Smooth muscle cell (in vitro differentiated cells): ENCODE results near the gene YEATS2. TPM values are rescaled to one million over a fixed set of nuclear protein-coding genes. Genes with fewer than 3 reads are reported as not detected.
"Not testable (repeated sequence)": the region's sequence is repeated elsewhere in the genome, so short reads cannot be mapped to it uniquely, and the experiment has no call there.

Source experiments
- DNase-seq: peaks from one replicate; lab custom pipeline; 2025; ENCODE audit not compliant: unreplicated experiment; lab: John Stamatoyannopoulos, UW
- H2AFZ ChIP-seq: fragments of 200-600 bp; sonication (generic); 2 replicates; pipeline ENCODE4 v1.6.0; 2016; ENCODE audit warnings: antibody characterized with exemption, low read depth, mild to moderate bottlenecking
- H3F3A ChIP-seq: fragments of 200-600 bp; sonication (generic); 2 replicates; pipeline ENCODE4 v1.6.0; 2017; ENCODE audit warnings: antibody characterized with exemption, low read depth
- H3K27ac ChIP-seq: fragments of 200-600 bp; sonication (generic); 2 replicates; pipeline ENCODE4 v1.5.1; 2016; ENCODE audit warnings: low read depth, mild to moderate bottlenecking
- H3K27me3 ChIP-seq: fragments of 200-600 bp; sonication (generic); 2 replicates; pipeline ENCODE4 v1.6.1; 2016; ENCODE audit warnings: low read depth, mild to moderate bottlenecking
- H3K36me3 ChIP-seq: fragments of 200-600 bp; sonication (generic); 2 replicates; pipeline ENCODE4 v1.5.1; 2016; ENCODE audit warnings: low read depth
- H3K4me1 ChIP-seq: fragments of 200-600 bp; sonication (generic); 2 replicates; pipeline ENCODE4 v1.5.1; 2016; ENCODE audit warnings: low read depth
- H3K4me2 ChIP-seq: fragments of 200-600 bp; sonication (generic); 2 replicates; pipeline ENCODE4 v1.6.0; 2016; ENCODE audit warnings: mild to moderate bottlenecking
- H3K4me3 ChIP-seq: fragments of 200-600 bp; sonication (generic); 2 replicates; pipeline ENCODE4 v1.5.1; 2016; ENCODE audit warnings: mild to moderate bottlenecking
- H3K79me2 ChIP-seq: fragments of 200-600 bp; sonication (generic); 2 replicates; pipeline ENCODE4 v1.6.0; 2016; ENCODE audit warnings: low read depth, mild to moderate bottlenecking
- H3K9ac ChIP-seq: fragments of 200-600 bp; sonication (generic); 2 replicates; pipeline ENCODE4 v1.6.0; 2016; ENCODE audit warnings: low read depth
- H3K9me3 ChIP-seq: fragments of 200-600 bp; sonication (generic); replicated peaks from 2 replicates; pipeline ENCODE4 v1.5.1; 2016; ENCODE audit warnings: low read depth
- H4K20me1 ChIP-seq: fragments of 200-600 bp; sonication (generic); 2 replicates; pipeline ENCODE4 v1.6.0; 2016; ENCODE audit warnings: low read depth
- CTCF ChIP-seq: fragments of 200-600 bp; sonication (generic); IDR thresholded peaks from 2 replicates; pipeline ENCODE4 v1.5.1; 2017; ENCODE audit warnings: borderline replicate concordance, mild to moderate bottlenecking, antibody characterized with exemption; ENCODE audit not compliant: insufficient read depth, poor library complexity, severe bottlenecking
- WGBS: methylation state at CpG from one replicate; pipeline ENCODE4 v1.1.7; 2016; ENCODE audit warnings: low lambda C conversion rate; 5-methylcytosine and 5-hydroxymethylcytosine counted together
- polyA plus RNA-seq: library from polyadenylated mRNA; unstranded; fragments of >200 nt; fragmentation: Nextera tagmentation; extraction: Ambion mirVana; gene quantifications from 2 replicates; pipeline ENCODE4 v1.2.1, GENCODE V29; 2016
- total RNA-seq: library from RNA; depleted of rRNA; stranded (reverse); fragments of >200 nt; gene quantifications from 2 replicates; pipeline ENCODE4 v1.2.3, GENCODE V29; 2014

The YEATS2 gene
- total and polyA plus RNA-seq, 2 experiments from 2014 or later = 19.9 to 30.4 TPM

DNA sequence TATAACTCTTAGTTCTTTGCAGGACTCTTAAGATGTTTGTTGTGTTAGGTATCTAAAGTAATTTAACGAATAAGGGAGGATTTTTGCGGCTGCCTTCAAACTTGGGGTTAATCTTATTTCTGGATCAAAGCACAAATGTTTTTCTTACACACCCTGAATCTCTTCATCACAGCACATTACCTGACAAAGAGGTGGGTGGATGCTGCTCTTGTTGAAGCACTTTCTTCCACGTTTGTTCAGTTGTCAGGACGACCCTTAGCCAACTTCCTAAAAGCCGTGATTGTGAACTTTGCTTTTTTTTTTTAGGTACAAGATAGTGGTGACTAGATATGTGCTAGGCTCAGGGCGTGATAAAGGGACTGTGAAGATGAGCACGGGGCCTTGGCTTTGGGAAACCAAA is 36.0 kb downstream of the YEATS2 start:
- Histone ChIP-seq H3F3A (no peaks in the 10 kb centered on the region), H3K36me3 (peaks cover 13% of the 10 kb centered on the region), H3K4me2 (no peak overlapping the region), H3K4me1 (no peaks in the 10 kb centered on the region), H3K4me3 (no peak overlapping the region), H3K9ac (no peak overlapping the region), H4K20me1 (peaks cover 24% of the 10 kb centered on the region), H3K9me3 (no peaks in the 10 kb centered on the region), H3K27me3 (no peaks in the 10 kb centered on the region), H2AFZ (no peak overlapping the region), H3K27ac (no peak overlapping the region), H3K79me2 (peaks cover 4% of the 10 kb centered on the region)
- no peak for DNase-seq
- 95% methylated on average over 7 of the region's 7 CpGs for WGBS
- TF ChIP-seq CTCF = no peak

DNA sequence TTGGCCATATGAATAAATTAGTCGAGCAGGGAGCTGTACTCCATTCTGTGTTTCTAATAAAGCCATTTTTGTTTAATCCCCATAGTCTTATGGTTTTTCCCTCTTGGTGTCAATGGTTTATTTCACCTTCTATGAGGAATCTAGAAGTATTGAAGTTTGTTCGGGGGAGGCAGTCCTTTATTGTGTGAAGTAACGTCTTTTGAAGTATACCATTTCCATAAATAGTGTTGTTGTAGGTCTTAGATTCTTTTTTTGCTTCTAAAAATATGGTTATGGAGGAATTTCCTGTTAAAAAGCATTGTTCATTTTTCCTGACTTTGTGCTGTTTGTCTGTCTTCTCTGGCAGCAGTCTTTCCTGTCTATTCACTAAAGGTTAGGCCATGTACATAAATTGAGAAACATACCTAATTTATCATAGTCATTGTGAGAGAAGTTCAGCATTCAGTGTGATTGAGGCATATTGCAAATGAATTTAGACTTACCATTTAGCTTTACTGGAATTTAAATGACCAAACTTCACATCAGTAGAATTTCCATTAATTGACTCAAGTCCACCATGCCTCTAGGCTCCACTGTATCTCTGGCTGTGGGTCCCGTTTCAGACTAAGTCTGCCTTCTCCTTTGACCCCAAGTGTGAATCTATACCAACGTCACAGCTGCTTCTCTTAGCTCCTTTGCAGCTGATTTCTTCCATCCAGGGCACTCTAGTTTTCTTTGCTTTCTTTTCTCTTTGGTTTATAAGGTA is 37.3 kb downstream of the YEATS2 start:
- H3K4me3 ChIP-seq = no peak overlapping the region
- H3K9ac ChIP-seq = no peak overlapping the region
- no peak for DNase-seq
- H3K36me3 ChIP-seq = peaks cover 10% of the 10 kb centered on the region
- 94% methylated on average over 5 of the region's 5 CpGs for WGBS
- H2AFZ ChIP-seq = no peak overlapping the region
- TF ChIP-seq CTCF = no peak
- no peak overlapping the region for H3K4me2 ChIP-seq
- H3F3A ChIP-seq = no peaks in the 10 kb centered on the region
- no peaks in the 10 kb centered on the region for H3K27me3 ChIP-seq
- no peaks in the 10 kb centered on the region for H3K4me1 ChIP-seq
- H3K27ac ChIP-seq = peak overlapping the region; percentile 12
- H4K20me1 ChIP-seq = peaks cover 24% of the 10 kb centered on the region
- H3K79me2 ChIP-seq = peaks cover 4% of the 10 kb centered on the region
- no peaks in the 10 kb centered on the region for H3K9me3 ChIP-seq

DNA sequence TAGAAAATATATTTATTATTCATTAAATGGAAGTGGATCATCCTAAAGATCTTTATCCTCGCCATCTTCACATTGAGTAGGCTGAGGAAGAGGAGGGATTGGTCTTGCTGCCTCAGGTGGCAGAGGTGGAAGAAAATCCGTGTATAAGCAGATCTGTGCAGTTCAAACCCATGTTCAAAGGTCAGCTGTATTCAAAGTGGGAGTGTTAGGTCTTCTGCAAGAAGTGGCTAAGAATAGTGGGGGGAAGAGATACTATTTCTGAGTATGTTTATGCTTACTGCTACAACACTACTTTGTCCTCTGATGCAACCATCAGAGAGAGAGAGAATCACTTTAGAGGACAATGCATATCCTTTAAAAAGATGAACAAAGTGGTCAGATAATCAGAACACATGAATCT is 39.5 kb downstream of the YEATS2 start:
- Histone ChIP-seq H3K4me1 (no peaks in the 10 kb centered on the region), H3K36me3 (peaks cover 14% of the 10 kb centered on the region)
- WGBS = 98% methylated on average over 2 of the region's 2 CpGs

DNA sequence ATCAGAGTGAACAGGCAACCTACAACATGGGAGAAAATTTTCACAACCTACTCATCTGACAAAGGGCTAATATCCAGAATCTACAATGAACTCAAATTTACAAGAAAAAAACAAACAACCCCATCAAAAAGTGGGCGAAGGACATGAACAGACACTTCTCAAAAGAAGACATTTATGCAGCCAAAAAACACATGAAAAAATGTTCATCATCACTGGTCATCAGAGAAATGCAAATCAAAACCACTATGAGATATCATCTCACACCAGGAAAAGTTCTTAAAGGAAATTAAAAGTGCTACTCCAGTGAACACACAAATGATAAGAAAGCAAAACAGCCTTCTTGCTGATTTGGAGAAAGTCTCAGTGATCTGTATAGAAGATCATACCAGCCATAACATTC is 42.6 kb downstream of the YEATS2 start:
- peaks cover 14% of the 10 kb centered on the region for H3K36me3 ChIP-seq
- WGBS = 100% methylated on average over 1 of the region's 1 CpG
- not testable (repeated sequence) for DNase-seq, H3F3A ChIP-seq, H3K4me3 ChIP-seq, H3K4me1 ChIP-seq, H3K27ac ChIP-seq, H3K27me3 ChIP-seq, H2AFZ ChIP-seq, H3K9ac ChIP-seq, H3K79me2 ChIP-seq, H4K20me1 ChIP-seq, H3K9me3 ChIP-seq, H3K4me2 ChIP-seq

More for the DNA sequence above, 39.5 kb downstream of the YEATS2 start:
- Histone ChIP-seq H2AFZ (no peak overlapping the region), H3K9ac (no peak overlapping the region), H3K27ac (no peak overlapping the region), H3K4me3 (no peak overlapping the region), H3K9me3 (no peaks in the 10 kb centered on the region), H3K4me2 (no peak overlapping the region), H3K79me2 (no peaks in the 10 kb centered on the region), H3K27me3 (no peaks in the 10 kb centered on the region), H4K20me1 (peaks cover 21% of the 10 kb centered on the region), H3F3A (no peaks in the 10 kb centered on the region)
- DNase-seq = no peak
- TF ChIP-seq CTCF = no peak
